MM.1S (cell line): ENCODE data around the gene HNRNPA3.

Experiments
- DNase-seq: peaks from one replicate; pipeline ENCODE4 v3.0.0-alpha.2; 2015
- H2AFZ ChIP-seq: fragments of 300-600 bp; sonication (generic); 2 replicates; pipeline ENCODE4 v1.6.0; 2016; ENCODE audit warnings: antibody characterized with exemption, low read length
- H3F3A ChIP-seq: fragments of 300-600 bp; sonication (generic); 2 replicates; pipeline ENCODE4 v1.6.1; 2016; ENCODE audit warnings: mild to moderate bottlenecking, antibody characterized with exemption, low read length, moderate library complexity, mixed read lengths; ENCODE audit not compliant: insufficient read depth
- H3K27ac ChIP-seq: fragments of 300-600 bp; sonication (generic); 2 replicates; pipeline ENCODE4 v1.5.1; 2016; ENCODE audit warnings: mild to moderate bottlenecking, low read length
- H3K27me3 ChIP-seq: fragments of 300-600 bp; sonication (generic); replicated peaks from 2 replicates; pipeline ENCODE4 v1.6.0; 2016; ENCODE audit warnings: low read length; ENCODE audit not compliant: insufficient read depth
- H3K36me3 ChIP-seq: fragments of 300-600 bp; sonication (generic); replicated peaks from 2 replicates; pipeline ENCODE4 v1.6.1; 2016; ENCODE audit warnings: mild to moderate bottlenecking, low read length, mixed read lengths; ENCODE audit not compliant: insufficient read depth
- H3K4me1 ChIP-seq: fragments of 300-600 bp; sonication (generic); 2 replicates; pipeline ENCODE4 v1.6.1; 2016; ENCODE audit warnings: low read length, mixed read lengths
- H3K4me2 ChIP-seq: fragments of 300-600 bp; sonication (generic); 2 replicates; pipeline ENCODE4 v1.6.0; 2016; ENCODE audit warnings: low read depth, low read length
- H3K4me3 ChIP-seq: fragments of 300-600 bp; sonication (generic); 2 replicates; pipeline ENCODE4 v1.5.1; 2016; ENCODE audit warnings: low read length, mixed read lengths
- H3K79me2 ChIP-seq: fragments of 300-600 bp; sonication (generic); 2 replicates; pipeline ENCODE4 v1.6.1; 2016; ENCODE audit warnings: mixed run types, low read length, mixed read lengths
- H3K9ac ChIP-seq: fragments of 300-600 bp; sonication (generic); 2 replicates; pipeline ENCODE4 v1.6.1; 2016; ENCODE audit warnings: low read length, mixed read lengths
- H3K9me2 ChIP-seq: fragments of 300-600 bp; sonication (generic); replicated peaks from 2 replicates; pipeline ENCODE4 v1.6.1; 2016; ENCODE audit warnings: mild to moderate bottlenecking, low read length, mixed read lengths; ENCODE audit not compliant: insufficient read depth
- H3K9me3 ChIP-seq: fragments of 300-600 bp; sonication (generic); replicated peaks from 2 replicates; pipeline ENCODE4 v1.6.1; 2016; ENCODE audit warnings: mild to moderate bottlenecking, low read length, mixed read lengths; ENCODE audit not compliant: insufficient read depth
- H4K20me1 ChIP-seq: fragments of 300-600 bp; sonication (generic); 2 replicates; pipeline ENCODE4 v1.6.1; 2016; ENCODE audit warnings: mild to moderate bottlenecking, low read length, moderate library complexity, mixed read lengths; ENCODE audit not compliant: insufficient read depth
- CTCF ChIP-seq: fragments of 300-600 bp; sonication (generic); IDR thresholded peaks from 2 replicates; pipeline ENCODE4 v1.5.1; 2016; ENCODE audit warnings: antibody characterized with exemption, low read length, mixed read lengths
- EZH2 ChIP-seq: fragments of 300-600 bp; sonication (generic); optimal IDR thresholded peaks from 2 replicates; pipeline ENCODE3; 2017; ENCODE audit warnings: low read depth, mild to moderate bottlenecking, antibody characterized with exemption, low read length, mixed read lengths
- EZH2phosphoT487 ChIP-seq: fragments of 300-600 bp; sonication (generic); IDR thresholded peaks from 2 replicates; pipeline ENCODE4 v1.6.1; 2018; ENCODE audit warnings: antibody characterized with exemption, low read length

The HNRNPA3 gene

DNA sequence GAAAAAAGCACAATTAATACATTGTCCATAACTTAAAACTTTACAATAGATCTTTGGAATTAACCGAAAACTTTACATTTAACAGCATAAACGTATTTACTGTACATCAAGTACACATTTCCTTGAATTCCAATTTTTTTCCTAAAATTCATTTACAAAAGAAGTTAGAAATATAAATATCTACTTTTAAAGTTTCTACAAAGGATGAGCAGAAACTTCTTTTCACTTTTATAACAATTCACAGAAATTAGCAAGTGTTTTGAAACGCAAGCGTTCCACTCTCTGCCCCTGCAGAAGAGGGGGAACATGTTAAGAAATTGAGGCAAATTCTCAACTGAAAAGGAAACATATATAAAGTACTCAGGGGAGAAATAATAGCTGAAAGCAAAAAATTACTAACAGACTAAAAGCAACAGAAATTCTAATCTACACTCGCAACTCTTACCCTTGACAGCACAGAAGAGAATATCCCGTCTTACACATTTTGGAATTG lies 50.4 kb downstream of the HNRNPA3 start:
- Histone ChIP-seq H3K4me2 (peak overlapping the region; percentile 69), H3K27ac (peak overlapping the region; percentile 93), H2AFZ (no peak overlapping the region), H3K27me3 (no peaks in the 10 kb centered on the region), H3F3A (peaks cover 29% of the 10 kb centered on the region), H3K9me2 (no peaks in the 10 kb centered on the region), H3K36me3 (no peaks in the 10 kb centered on the region), H3K4me3 (peak overlapping the region; percentile 72), H3K9me3 (no peaks in the 10 kb centered on the region), H3K79me2 (peaks cover 64% of the 10 kb centered on the region), H3K9ac (peak overlapping the region; percentile 99), H3K4me1 (peaks cover 25% of the 10 kb centered on the region), H4K20me1 (peaks cover 21% of the 10 kb centered on the region; the same call in 1 of the 2 replicates)
- DNase-seq: no peak
- TF ChIP-seq CTCF (no peak), EZH2phosphoT487 (no peak), EZH2 (no peak)

- H3K4me1 ChIP-seq: peaks cover 25% of the 10 kb centered on the region
- peak overlapping the region; percentile 69 for H3K4me2 ChIP-seq
- H3K4me3 ChIP-seq: peak overlapping the region; percentile 72
- TF ChIP-seq EZH2: no peak
- peak; percentile 79 for TF ChIP-seq CTCF
- H3K36me3 ChIP-seq: no peaks in the 10 kb centered on the region
- H2AFZ ChIP-seq: peak overlapping the region; percentile 39
- H3K9me3 ChIP-seq: no peaks in the 10 kb centered on the region
- H3K27ac ChIP-seq: peak overlapping the region; percentile 93
- no peaks in the 10 kb centered on the region for H3K9me2 ChIP-seq
- peaks cover 57% of the 10 kb centered on the region for H3K79me2 ChIP-seq
- H3F3A ChIP-seq: peaks cover 29% of the 10 kb centered on the region
- no peaks in the 10 kb centered on the region for H3K27me3 ChIP-seq
- peak; percentile 96 for DNase-seq
- H4K20me1 ChIP-seq: peaks cover 18% of the 10 kb centered on the region; the same call in 1 of the 2 replicates
- H3K9ac ChIP-seq: peak overlapping the region; percentile 99
Measured at GRCh38 chr2:177263451-177264208, 51.0 kb downstream of the HNRNPA3 start.

GRCh38 chr2:177264209-177264692 lies 51.7 kb downstream of the HNRNPA3 start:
- Histone ChIP-seq H3K36me3 (no peaks in the 10 kb centered on the region), H3K4me3 (peak overlapping the region; percentile 72), H3K9me2 (no peaks in the 10 kb centered on the region), H3K4me2 (peak overlapping the region; percentile 69; the same call in 1 of the 2 replicates), H3F3A (peaks cover 29% of the 10 kb centered on the region), H3K27me3 (no peaks in the 10 kb centered on the region), H4K20me1 (peaks cover 16% of the 10 kb centered on the region; the same call in 1 of the 2 replicates), H3K79me2 (peaks cover 51% of the 10 kb centered on the region), H3K27ac (peak overlapping the region; percentile 93), H3K4me1 (peaks cover 25% of the 10 kb centered on the region), H2AFZ (peak overlapping the region; percentile 39), H3K9ac (peak overlapping the region; percentile 99), H3K9me3 (no peaks in the 10 kb centered on the region)
- DNase-seq: peak; percentile 43
- TF ChIP-seq EZH2: no peak
- no peak for TF ChIP-seq CTCF
- no peak for TF ChIP-seq EZH2phosphoT487
